BLaER1 (cell line): ENCODE measurements around the gene BEND6.

ENCODE experiments used
- H3K27ac ChIP-seq: shearing (Covaris generic); formaldehyde crosslinking; 2 replicates; pipeline ENCODE4 v1.8.1; 2022
- H3K27me3 ChIP-seq: shearing (Covaris generic); formaldehyde crosslinking; 2 replicates; pipeline ENCODE4 v1.8.1; 2022
- H3K36me3 ChIP-seq: shearing (Covaris generic); formaldehyde crosslinking; 2 replicates; pipeline ENCODE4 v1.8.1; 2022
- H3K4me1 ChIP-seq: shearing (Covaris generic); formaldehyde crosslinking; 2 replicates; pipeline ENCODE4 v1.8.1; 2022
- H3K4me2 ChIP-seq: shearing (Covaris generic); formaldehyde crosslinking; 2 replicates; pipeline ENCODE4 v1.8.1; 2022
- H3K4me3 ChIP-seq: shearing (Covaris generic); formaldehyde crosslinking; 2 replicates; pipeline ENCODE4 v1.8.1; 2022
- H3K9ac ChIP-seq: shearing (Covaris generic); formaldehyde crosslinking; 2 replicates; pipeline ENCODE4 v1.8.1; 2022
- H3K9me3 ChIP-seq: shearing (Covaris generic); formaldehyde crosslinking; 2 replicates; pipeline ENCODE4 v1.8.1; 2022
- H4K20me1 ChIP-seq: shearing (Covaris generic); formaldehyde crosslinking; 2 replicates; pipeline ENCODE4 v1.8.1; 2022
- Cebpa-rat ChIP-seq: shearing (Covaris generic); IDR thresholded peaks from 2 replicates; pipeline ENCODE4 v1.8.1; 2022

BEND6 gene

DNA sequence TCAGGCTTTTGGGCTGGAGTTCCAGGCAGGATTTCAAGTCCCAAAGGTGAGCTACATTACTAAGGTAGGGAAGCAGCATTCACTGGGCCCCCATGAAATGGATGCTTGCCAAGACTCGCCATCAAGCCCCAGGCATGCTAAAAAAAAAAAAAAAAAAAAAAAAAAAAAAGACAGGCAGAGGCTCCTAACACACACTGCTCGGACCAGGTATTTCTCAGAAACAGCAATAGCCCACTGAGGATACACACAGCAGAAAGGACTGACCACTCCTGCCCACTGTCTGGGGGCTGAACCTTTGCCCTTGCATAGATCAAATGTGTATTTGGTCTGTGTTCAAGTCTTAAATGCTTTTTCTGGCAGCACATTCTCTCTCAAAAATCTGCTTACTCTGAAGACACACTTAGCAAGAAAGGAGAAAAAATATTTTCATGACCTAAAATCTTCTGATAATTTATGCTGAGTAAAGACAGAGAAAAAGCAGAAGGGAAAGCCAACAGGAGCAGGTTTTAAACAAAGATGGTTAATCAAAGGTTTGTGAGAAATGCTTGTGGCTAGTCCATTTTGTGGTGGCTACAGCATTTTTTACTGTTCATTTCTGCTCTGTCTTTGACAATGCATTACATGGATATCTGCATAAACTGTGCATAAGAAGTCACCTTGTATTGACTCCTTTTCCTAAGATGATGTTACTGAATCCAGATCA, 37.9 kb upstream of the BEND6 start:
- Histone ChIP-seq H3K27ac (no peak overlapping the region), H3K4me1 (no peaks in the 10 kb centered on the region), H3K36me3 (no peaks in the 10 kb centered on the region), H3K4me2 (no peak overlapping the region), H3K4me3 (no peak overlapping the region), H3K27me3 (no peaks in the 10 kb centered on the region), H3K9ac (no peak overlapping the region), H3K9me3 (no peaks in the 10 kb centered on the region), H4K20me1 (no peaks in the 10 kb centered on the region)
- no peak for TF ChIP-seq Cebpa-rat

GRCh38 chr6:56922645-56923044, 32.3 kb upstream of the BEND6 start:
- no peak for TF ChIP-seq Cebpa-rat
- no peak overlapping the region for H3K27ac ChIP-seq
- no peaks in the 10 kb centered on the region for H3K9me3 ChIP-seq
- H4K20me1 ChIP-seq, result no peaks in the 10 kb centered on the region
- no peaks in the 10 kb centered on the region for H3K36me3 ChIP-seq
- H3K4me3 ChIP-seq, result no peak overlapping the region
- H3K4me2 ChIP-seq, result no peak overlapping the region
- no peaks in the 10 kb centered on the region for H3K27me3 ChIP-seq
- no peaks in the 10 kb centered on the region for H3K4me1 ChIP-seq
- H3K9ac ChIP-seq, result no peak overlapping the region

DNA sequence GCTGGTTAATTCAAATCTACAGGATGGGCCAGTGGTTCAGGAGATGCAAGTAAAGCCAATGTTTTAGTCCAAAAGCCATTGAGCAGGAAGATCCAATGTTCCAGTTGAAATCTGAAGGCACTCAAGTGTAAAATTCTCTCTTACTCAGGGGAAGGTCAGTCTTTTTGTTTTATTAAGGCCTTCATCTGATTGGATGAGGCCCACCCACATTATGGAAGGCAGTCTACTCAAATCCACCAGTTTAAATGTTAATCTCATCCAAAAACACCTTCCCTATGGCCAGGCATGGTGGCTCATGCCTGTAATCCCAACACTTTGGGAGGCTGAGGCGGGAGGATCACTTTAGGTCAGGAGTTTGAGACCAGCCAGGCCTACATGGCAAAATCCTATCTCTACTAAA, 31.3 kb upstream of the BEND6 start:
- H3K4me1 ChIP-seq, result no peaks in the 10 kb centered on the region
- no peak for TF ChIP-seq Cebpa-rat
- H3K36me3 ChIP-seq, result no peaks in the 10 kb centered on the region

GRCh38 chr6:56927538-56928453, 27.1 kb upstream of the BEND6 start:
- Histone ChIP-seq H4K20me1 (no peaks in the 10 kb centered on the region), H3K9me3 (no peaks in the 10 kb centered on the region), H3K4me1 (no peaks in the 10 kb centered on the region), H3K27me3 (no peaks in the 10 kb centered on the region), H3K27ac (no peak overlapping the region), H3K36me3 (no peaks in the 10 kb centered on the region), H3K9ac (no peak overlapping the region), H3K4me3 (no peak overlapping the region), H3K4me2 (no peak overlapping the region)
- TF ChIP-seq Cebpa-rat, result no peak

More for the DNA sequence above, 31.3 kb upstream of the BEND6 start:
- Histone ChIP-seq H4K20me1 (no peaks in the 10 kb centered on the region), H3K27ac (no peak overlapping the region), H3K9me3 (no peaks in the 10 kb centered on the region), H3K27me3 (no peaks in the 10 kb centered on the region), H3K4me3 (no peak overlapping the region), H3K4me2 (no peak overlapping the region), H3K9ac (no peak overlapping the region)

- Histone ChIP-seq H3K27me3 (no peaks in the 10 kb centered on the region), H4K20me1 (no peaks in the 10 kb centered on the region), H3K9ac (no peak overlapping the region), H3K4me2 (no peak overlapping the region), H3K4me3 (no peak overlapping the region), H3K36me3 (no peaks in the 10 kb centered on the region), H3K27ac (no peak overlapping the region), H3K4me1 (no peaks in the 10 kb centered on the region), H3K9me3 (no peaks in the 10 kb centered on the region)
- no peak for TF ChIP-seq Cebpa-rat
These were observed 24.1 kb upstream of the BEND6 start for GRCh38 chr6:56930846-56931245.

DNA sequence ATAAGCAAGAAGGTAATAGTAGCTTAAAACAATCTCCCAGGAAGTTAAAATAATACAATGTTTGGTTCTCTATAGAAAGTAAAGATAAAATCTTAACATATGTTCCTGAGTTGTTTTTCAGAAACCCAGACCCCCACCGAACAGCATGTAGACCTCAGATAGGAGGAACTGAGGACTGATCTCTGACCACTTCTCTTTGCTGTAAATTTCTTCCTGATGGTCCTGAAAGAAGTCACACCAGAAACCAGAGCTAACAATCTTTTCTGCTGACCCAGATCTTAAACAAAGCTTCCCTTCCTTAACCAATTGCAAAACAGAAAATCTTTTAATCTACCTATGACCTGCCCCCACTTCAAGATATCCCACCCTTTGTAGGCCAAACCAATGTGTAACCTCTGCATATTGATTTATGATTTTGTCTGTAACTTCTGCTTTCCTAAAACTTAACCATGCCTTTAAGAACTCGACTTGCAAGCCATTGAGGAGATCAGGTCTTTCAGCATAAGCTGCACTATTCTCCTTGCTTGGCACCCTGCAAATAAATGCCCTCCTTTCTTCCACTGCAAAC, 21.9 kb upstream of the BEND6 start:
- H3K27me3 ChIP-seq, result no peaks in the 10 kb centered on the region
- no peak overlapping the region for H3K4me2 ChIP-seq
- 0 out of 2 replicates have a peak, but pooled peaks cover 7% of the 10 kb centered on the region for H3K4me1 ChIP-seq
- H3K4me3 ChIP-seq, result no peak overlapping the region
- H3K9ac ChIP-seq, result no peak overlapping the region
- no peaks in the 10 kb centered on the region for H3K9me3 ChIP-seq
- no peak for TF ChIP-seq Cebpa-rat
- no peak overlapping the region for H3K27ac ChIP-seq
- H4K20me1 ChIP-seq, result no peaks in the 10 kb centered on the region
- H3K36me3 ChIP-seq, result no peaks in the 10 kb centered on the region

- Histone ChIP-seq H3K4me3 (no peak overlapping the region), H3K27me3 (no peaks in the 10 kb centered on the region), H3K9me3 (no peaks in the 10 kb centered on the region), H3K27ac (no peak overlapping the region), H3K9ac (no peak overlapping the region), H4K20me1 (no peaks in the 10 kb centered on the region), H3K36me3 (no peaks in the 10 kb centered on the region), H3K4me2 (no peak overlapping the region), H3K4me1 (0 out of 2 replicates have a peak, but pooled peaks cover 7% of the 10 kb centered on the region)
- TF ChIP-seq Cebpa-rat, result no peak
These were observed 21.3 kb upstream of the BEND6 start for GRCh38 chr6:56933650-56934049.

- TF ChIP-seq Cebpa-rat, result no peak
- Histone ChIP-seq H3K4me3 (no peak overlapping the region), H4K20me1 (no peaks in the 10 kb centered on the region), H3K36me3 (no peaks in the 10 kb centered on the region), H3K9ac (no peak overlapping the region), H3K4me1 (0 out of 2 replicates have a peak, but pooled peaks cover 7% of the 10 kb centered on the region), H3K27me3 (no peaks in the 10 kb centered on the region), H3K4me2 (no peak overlapping the region), H3K27ac (no peak overlapping the region), H3K9me3 (no peaks in the 10 kb centered on the region)
These were observed 20.0 kb upstream of the BEND6 start for GRCh38 chr6:56934876-56935275.

- H3K9me3 ChIP-seq, result peaks cover 10% of the 10 kb centered on the region
- no peak overlapping the region for H3K9ac ChIP-seq
- H3K4me1 ChIP-seq, result 0 out of 2 replicates have a peak, but pooled peaks cover 7% of the 10 kb centered on the region
- H3K4me2 ChIP-seq, result 0 out of 2 replicates have a peak overlapping the region, but pooled peaks have one; percentile 3
- H3K27ac ChIP-seq, result no peak overlapping the region
- H4K20me1 ChIP-seq, result no peaks in the 10 kb centered on the region
- no peak overlapping the region for H3K4me3 ChIP-seq
- H3K27me3 ChIP-seq, result no peaks in the 10 kb centered on the region
- no peaks in the 10 kb centered on the region for H3K36me3 ChIP-seq
- no peak for TF ChIP-seq Cebpa-rat
These were observed 18.4 kb upstream of the BEND6 start for GRCh38 chr6:56936466-56936865.
